GM12878 (cell line): ENCODE data around the gene DACT3. TPM values are rescaled to one million over a fixed set of nuclear protein-coding genes. Genes with fewer than 3 reads are reported as not detected.

ENCODE experiments used
- ATAC-seq: fragments of 200-7000 bp; cut with Tn5 transposase; 3 replicates; pipeline ENCODE4 v1.9.1; 2020; ENCODE audit warnings: mild to moderate bottlenecking, moderate library complexity
- BruUV-seq: library from RNA; stranded (reverse); fragments of 400-500 nt; replicated peaks from 2 replicates; lab custom pipeline; 2021; lab: Mats Ljungman, UMichigan
- CTCF ChIA-PET: fragments of 300-600 bp; sonication (Branson Sonifier 250); formaldehyde crosslinking; extraction: SDS; loops from one replicate; lab custom pipeline; 2021; ENCODE audit warnings: inconsistent platforms; lab: Yijun Ruan, JAX
- POLR2A ChIA-PET: fragments of 350-600 bp; formaldehyde crosslinking; extraction: SDS; loops from one replicate; lab custom pipeline; 2021; ENCODE audit warnings: inconsistent platforms; lab: Charles Lee
- RAD21 ChIA-PET: fragments of 300-600 bp; sonication (Branson Sonifier 250); formaldehyde crosslinking; loops from one replicate; lab custom pipeline; 2023; ENCODE audit warnings: antibody characterized with exemption; ENCODE audit not compliant: unreplicated experiment; lab: Charles Lee
- SMC1A ChIA-PET: fragments of 300-600 bp; sonication (Branson Sonifier 250); formaldehyde crosslinking; loops from one replicate; lab custom pipeline; 2023; ENCODE audit not compliant: unreplicated experiment, uncharacterized antibody; lab: Charles Lee
- DNase-seq: peaks from one replicate; pipeline ENCODE4 v3.0.0-alpha.2; 2011; ENCODE audit warnings: low read depth, low spot score
- FAIRE-seq: peaks from 3 replicates; lab custom pipeline; 2011; peaks lifted over from hg19 to GRCh38; lab: Jason Lieb, UNC
- H2AFZ ChIP-seq: 2 replicates; pipeline ENCODE4 v1.6.0; 2011; ENCODE audit warnings: low read depth, low read length, control low read depth; ENCODE audit not compliant: control insufficient read depth
- H3K27ac ChIP-seq: 2 replicates; pipeline ENCODE4 v1.5.1; 2011; ENCODE audit warnings: control low read depth; ENCODE audit not compliant: control insufficient read depth, insufficient read depth
- H3K27me3 ChIP-seq, 2 experiments: replicated peaks in 1 of 2; 2 replicates each; pipeline versions ENCODE4 v1.6.0 to v1.6.1; 2011; ENCODE audit warnings: low read length in 1 of 2; ENCODE audit not compliant: control insufficient read depth in 2 of 2, insufficient read depth in 2 of 2
- H3K36me3 ChIP-seq, 2 experiments: 2 replicates each; pipeline ENCODE4 v1.5.1; 2011; ENCODE audit warnings: low read length in 1 of 2; ENCODE audit not compliant: control insufficient read depth in 2 of 2, insufficient read depth in 2 of 2
- H3K4me1 ChIP-seq: 2 replicates; pipeline ENCODE4 v1.6.1; 2011; ENCODE audit warnings: mild to moderate bottlenecking, low read length, moderate library complexity, mixed read lengths; ENCODE audit not compliant: control insufficient read depth, insufficient read depth
- H3K4me2 ChIP-seq: 2 replicates; pipeline ENCODE4 v1.6.0; 2011; ENCODE audit warnings: control low read depth; ENCODE audit not compliant: control insufficient read depth, insufficient read depth
- H3K4me3 ChIP-seq: fragments of 200-600 bp; sonication (generic); 2 replicates; pipeline ENCODE4 v1.5.1; 2016
- H3K79me2 ChIP-seq: 2 replicates; pipeline ENCODE4 v1.6.0; 2011; ENCODE audit warnings: low read length; ENCODE audit not compliant: control insufficient read depth, insufficient read depth
- H3K9ac ChIP-seq: 2 replicates; pipeline ENCODE4 v1.8.0; 2011; ENCODE audit warnings: low read length, control low read depth, mixed read lengths; ENCODE audit not compliant: control insufficient read depth, insufficient read depth
- H3K9me3 ChIP-seq: replicated peaks from 3 replicates; pipeline ENCODE4 v1.5.1; 2011; ENCODE audit warnings: mild to moderate bottlenecking, low read length; ENCODE audit not compliant: control insufficient read depth, insufficient read depth
- H4K20me1 ChIP-seq: 2 replicates; pipeline ENCODE4 v1.6.0; 2011; ENCODE audit not compliant: control insufficient read depth, insufficient read depth
- EP300 ChIP-seq, 2 experiments: fragments of 150-350 bp in 1 of 2; IDR thresholded peaks; 2 replicates each; pipeline ENCODE4 v1.6.1; 2011 to 2012; ENCODE audit warnings: low read depth in 2 of 2, low read length in 2 of 2, borderline replicate concordance in 1 of 2, improper control_type of control experiment in 1 of 2, inconsistent platforms in 1 of 2; ENCODE audit not compliant: control insufficient read depth in 1 of 2
- IKZF2 ChIP-seq, 2 experiments: fragments of 450-650 bp; IDR thresholded peaks; 2 replicates each; pipeline ENCODE4 v1.6.1; 2017; ENCODE audit warnings: mild to moderate bottlenecking in 2 of 2, moderate library complexity in 2 of 2
- MEF2B ChIP-seq: fragments of 450-650 bp; IDR thresholded peaks from 2 replicates; pipeline ENCODE4 v1.6.1; 2018; ENCODE audit warnings: mild to moderate bottlenecking, moderate library complexity; ENCODE audit not compliant: partially characterized antibody, poor library complexity, severe bottlenecking
- SKIL ChIP-seq: fragments of 450-650 bp; IDR thresholded peaks from 2 replicates; pipeline ENCODE4 v1.6.1; 2017; ENCODE audit warnings: mild to moderate bottlenecking, low read depth, inconsistent platforms; ENCODE audit not compliant: poor library complexity, severe bottlenecking
- ZBTB33 ChIP-seq: fragments of 450-650 bp; IDR thresholded peaks from 2 replicates; pipeline ENCODE4 v1.6.1; 2017; ENCODE audit warnings: mild to moderate bottlenecking
- ZNF24 ChIP-seq: fragments of 450-650 bp; IDR thresholded peaks from 2 replicates; pipeline ENCODE4 v1.6.1; 2017; ENCODE audit warnings: antibody characterized with exemption, mild to moderate bottlenecking
- ZNF384 ChIP-seq: IDR thresholded peaks from 2 replicates; pipeline ENCODE4 v1.6.1; 2012; ENCODE audit warnings: low read depth, mild to moderate bottlenecking, low read length, improper control_type of control experiment, borderline replicate concordance
- WGBS: methylation state at CpG from one replicate; pipeline ENCODE4 v1.1.6; 2016; ENCODE audit warnings: low lambda C conversion rate; ENCODE audit not compliant: insufficient replicate concordance, insufficient coverage; ENCODE audit errors: missing lambda C conversion rate; 5-methylcytosine and 5-hydroxymethylcytosine counted together
- in situ Hi-C: fragments of 300-500 bp; cut with MboI; formaldehyde crosslinking; loops from 9 replicates; pipeline ENCODE4 v1.14.3; 2018; ENCODE audit warnings: mixed read lengths
- intact Hi-C: fragments of 100-400 bp; cut with micrococcal nuclease; formaldehyde crosslinking; loops from one replicate; pipeline ENCODE4 v1.14.2; 2022; ENCODE audit not compliant: unreplicated experiment
- polyA plus RNA-seq, 11 experiments: library from polyadenylated mRNA; depleted of rRNA in 4 of 11; unstranded in 6 of 11; stranded (reverse) in 5 of 11; fragments of >200 nt; fragmentation: Nextera tagmentation in 4 of 11; fragmentation: Illumina TruSeq in 1 of 11; extraction: Ambion mirVana in 4 of 11; extraction: Trizol in 1 of 11; gene quantifications; 1 replicate in 1 of 11; 2 replicates in 10 of 11; pipeline versions ENCODE4 v1.2.1 to v1.2.3, GENCODE V29; 2011 to 2016; ENCODE audit warnings: inconsistent platforms in 2 of 11, missing spikeins in 2 of 11, low read depth in 1 of 11
- total RNA-seq, 4 experiments: library from RNA; depleted of rRNA in 3 of 4; stranded (reverse); fragments of >200 nt in 3 of 4; fragmentation: Illumina TruSeq in 1 of 4; extraction: Trizol in 1 of 4; gene quantifications; 2 replicates each; pipeline versions ENCODE4 v1.2.1 to v1.2.3, GENCODE V29; 2013 to 2021
- TF ChIP-seq, protein P1 (sequence below): fragments of 450-650 bp; IDR thresholded peaks from 2 replicates; pipeline ENCODE4 v1.6.1; 2017; ENCODE audit warnings: borderline replicate concordance

Gene DACT3
- total and polyA plus RNA-seq, 10 of the 15 experiments (the other 5 are each of a cell fraction or from before 2014, with no cell fraction given), result 0.05 to 2.5 (median 0.35) TPM; not detected in 1

GRCh38 chr19:46635920-46636761, 24.8 kb downstream of the DACT3 start, which contains the start of gene GNG8:
Gene GNG8, minus strand, starts transcription at chr19:46636202. Its CDS starts 1,520 bp downstream, at chr19:46634682.
- TF ChIP-seq EP300 (IDR thresholded peaks at IDR 0.05; ENCODE audit: borderline replicate concordance in 1 of 2, control insufficient read depth in 1 of 2, low read depth in 2 of 2, low read length in 2 of 2) (no peak), ZNF384 (peak; percentile 18; the same call in 1 of the 2 replicates), ZBTB33 (peak; percentile 96), IKZF2 (IDR thresholded peaks at IDR 0.05) (0 out of 4 replicates have a peak, but pooled peaks of 1 of the 2 experiments have one; percentile 24), ZNF24 (peak; percentile 97), MEF2B (peak; percentile 39), SKIL (no peak)
- TF ChIP-seq, protein P1, sequence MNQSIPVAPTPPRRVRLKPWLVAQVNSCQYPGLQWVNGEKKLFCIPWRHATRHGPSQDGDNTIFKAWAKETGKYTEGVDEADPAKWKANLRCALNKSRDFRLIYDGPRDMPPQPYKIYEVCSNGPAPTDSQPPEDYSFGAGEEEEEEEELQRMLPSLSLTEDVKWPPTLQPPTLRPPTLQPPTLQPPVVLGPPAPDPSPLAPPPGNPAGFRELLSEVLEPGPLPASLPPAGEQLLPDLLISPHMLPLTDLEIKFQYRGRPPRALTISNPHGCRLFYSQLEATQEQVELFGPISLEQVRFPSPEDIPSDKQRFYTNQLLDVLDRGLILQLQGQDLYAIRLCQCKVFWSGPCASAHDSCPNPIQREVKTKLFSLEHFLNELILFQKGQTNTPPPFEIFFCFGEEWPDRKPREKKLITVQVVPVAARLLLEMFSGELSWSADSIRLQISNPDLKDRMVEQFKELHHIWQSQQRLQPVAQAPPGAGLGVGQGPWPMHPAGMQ, result no peak
- TF ChIP-seq, all 136 proteins: peak for 5
- DNase-seq (no peak), ATAC-seq (no peak), FAIRE-seq (no peak)
- BruUV-seq, result no TSS peak
- H3K27ac ChIP-seq, result no peak within 1 kb of the TSS
- H4K20me1 ChIP-seq, result no peaks in the 10 kb centered on the region
- H3K79me2 ChIP-seq, result no peaks in the 10 kb centered on the region
- CTCF ChIA-PET, result interaction anchor here (0.6 to 1.7 kb wide), 5 partner anchors 17 to 25 kb away, joined by 3 to 12 read pairs (median 7); no protein-coding TSS in a partner anchor
- no peak within 1 kb of the TSS; the same call in 1 of the 2 replicates for H2AFZ ChIP-seq
- SMC1A ChIA-PET, result interaction anchor here (1.5 to 2.0 kb wide), 3 partner anchors 18 to 26 kb away, joined by 5 to 17 read pairs (median 9); partner anchors contain the start of gene DACT3
- no peak within 1 kb of the TSS for H3K9ac ChIP-seq
- H3K36me3 ChIP-seq, result no peaks in the 10 kb centered on the region
- H3K4me2 ChIP-seq, result peak within 1 kb of the TSS; percentile 66; the same call in 1 of the 2 replicates
- peaks cover 25% of the 10 kb centered on the region for H3K4me1 ChIP-seq
- H3K27me3 ChIP-seq, result peaks cover 0 to 3% of the 10 kb centered on the region in 2 experiments; a peak in 1 of 4 replicates
- intact Hi-C loops, result no loop called here
- RAD21 ChIA-PET, result interaction anchor here (1.4 to 1.9 kb wide), 5 partner anchors 12 to 25 kb away, joined by 4 to 18 read pairs (median 7); partner anchors contain the start of gene DACT3
- WGBS, result 13% methylated on average over 21 of the region's 34 CpGs
- in situ Hi-C loops, result no loop called here
- H3K9me3 ChIP-seq, result no peaks in the 10 kb centered on the region; the same call in 2 of the 3 replicates
- H3K4me3 ChIP-seq, result no peak within 1 kb of the TSS
- POLR2A ChIA-PET, result interaction anchor here (0.6 to 1.1 kb wide), 3 partner anchors 11 to 112 kb away, joined by 4 to 6 read pairs (median 4); partner anchors contain the start of gene PTGIR
